B cell (primary cell): Measurements from ENCODE around the gene MRTFA.
"Not testable (repeated sequence)": the region's sequence is repeated elsewhere in the genome, so short reads cannot be mapped to it uniquely, and the experiment has no call there.

ENCODE experiments used
- CTCF ChIP-seq: fragments of 200-600 bp; IDR thresholded peaks from one replicate; pipeline ENCODE4 v1.8.0; 2022; ENCODE audit warnings: antibody characterized with exemption, mild to moderate bottlenecking
- EZH2 ChIP-seq: IDR thresholded peaks from 2 replicates; pipeline ENCODE4 v1.6.1; 2012; ENCODE audit warnings: borderline replicate concordance, low read depth, mild to moderate bottlenecking, moderate library complexity, low read length; ENCODE audit not compliant: insufficient read depth, poor library complexity, severe bottlenecking

- not testable (repeated sequence) for TF ChIP-seq CTCF, EZH2
Observed at GRCh38 chr22:40625281-40625680, 11.2 kb downstream of the MRTFA start.
